H1 (cell line): ENCODE measurements around the gene CAV1. TPM values are rescaled to one million over a fixed set of nuclear protein-coding genes. Genes with fewer than 3 reads are reported as not detected.

ENCODE experiments used
- CHD2 ChIP-seq: IDR thresholded peaks from 2 replicates; pipeline ENCODE4 v1.6.1; 2012; ENCODE audit warnings: low read length, improper control_type of control experiment
- HDAC2 ChIP-seq, 2 experiments: fragments of 300-600 bp in 1 of 2; sonication (generic) in 1 of 2; IDR thresholded peaks; 2 replicates each; pipeline ENCODE4 v1.6.1; 2011 to 2012; ENCODE audit warnings: low read depth in 2 of 2, low read length in 2 of 2, mild to moderate bottlenecking in 2 of 2, moderate library complexity in 2 of 2, borderline replicate concordance in 1 of 2, inconsistent platforms in 1 of 2
- NRF1 ChIP-seq: IDR thresholded peaks from 2 replicates; pipeline ENCODE4 v1.6.1; 2011; ENCODE audit warnings: mild to moderate bottlenecking, low read depth, low read length, improper control_type of control experiment
- RXRA ChIP-seq: IDR thresholded peaks from 2 replicates; pipeline ENCODE4 v1.6.1; 2011; ENCODE audit warnings: low read depth, mild to moderate bottlenecking, low read length, moderate library complexity; ENCODE audit not compliant: insufficient read depth
- polyA plus RNA-seq, 7 experiments: library from polyadenylated mRNA; depleted of rRNA in 3 of 7; stranded (reverse) in 5 of 7; unstranded in 2 of 7; fragments of >200 nt in 5 of 7; fragments of 200-250 nt in 2 of 7; gene quantifications; 1 replicate in 5 of 7; 2 replicates in 1 of 7; 4 replicates in 1 of 7; pipeline versions ENCODE4 v1.2.1 to v1.2.3, GENCODE V29; 2011 to 2013; ENCODE audit warnings: missing spikeins in 2 of 7, mixed read lengths in 2 of 7
- total RNA-seq: library from RNA; stranded (reverse); fragmentation: NEBNext Ultra II Directional; extraction: Animal tissue kit (Norgen Biotek cat#: 25700); gene quantifications from 2 replicates; pipeline ENCODE4 v1.2.1, GENCODE V29; 2021
- TF ChIP-seq, protein P1 (sequence below): IDR thresholded peaks from 2 replicates; pipeline ENCODE4 v1.6.1; 2012; ENCODE audit warnings: low read length, inconsistent platforms

CAV1 gene
- total and polyA plus RNA-seq, 2 of the 8 experiments (the other 6 are each of a cell fraction or from before 2014, with no cell fraction given) = 16.3 to 21.8 TPM

DNA sequence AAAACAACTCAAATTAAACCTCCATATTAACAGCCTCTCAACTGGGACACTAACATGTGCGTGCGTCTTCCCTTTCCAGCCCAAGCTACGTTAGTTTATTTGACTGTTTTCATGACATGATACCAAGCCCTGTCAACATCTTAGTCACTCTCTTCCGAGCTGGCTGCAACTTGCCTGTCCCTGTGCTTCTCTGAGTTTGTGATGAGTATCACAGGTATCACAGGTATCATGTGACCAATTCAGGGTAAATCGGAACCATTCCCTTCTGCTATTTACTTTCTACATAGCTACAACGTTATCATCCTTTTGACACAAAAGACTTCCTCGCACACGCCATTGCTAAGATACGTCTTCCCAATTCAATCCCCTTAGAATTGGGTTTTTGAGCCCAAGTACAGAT is 70.2 kb downstream of the CAV1 start (continued):
- TF ChIP-seq, protein P1, sequence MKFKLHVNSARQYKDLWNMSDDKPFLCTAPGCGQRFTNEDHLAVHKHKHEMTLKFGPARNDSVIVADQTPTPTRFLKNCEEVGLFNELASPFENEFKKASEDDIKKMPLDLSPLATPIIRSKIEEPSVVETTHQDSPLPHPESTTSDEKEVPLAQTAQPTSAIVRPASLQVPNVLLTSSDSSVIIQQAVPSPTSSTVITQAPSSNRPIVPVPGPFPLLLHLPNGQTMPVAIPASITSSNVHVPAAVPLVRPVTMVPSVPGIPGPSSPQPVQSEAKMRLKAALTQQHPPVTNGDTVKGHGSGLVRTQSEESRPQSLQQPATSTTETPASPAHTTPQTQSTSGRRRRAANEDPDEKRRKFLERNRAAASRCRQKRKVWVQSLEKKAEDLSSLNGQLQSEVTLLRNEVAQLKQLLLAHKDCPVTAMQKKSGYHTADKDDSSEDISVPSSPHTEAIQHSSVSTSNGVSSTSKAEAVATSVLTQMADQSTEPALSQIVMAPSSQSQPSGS = no peak
- TF ChIP-seq NRF1 = no peak
- TF ChIP-seq RXRA = no peak
- TF ChIP-seq HDAC2 (IDR thresholded peaks at IDR 0.05; ENCODE audit: borderline replicate concordance in 1 of 2, low read depth in 2 of 2, low read length in 2 of 2) = no peak
- TF ChIP-seq CHD2 = no peak
